Measurements from ENCODE around the gene ATN1.
"Not testable (repeated sequence)": the region's sequence is repeated elsewhere in the genome, so short reads cannot be mapped to it uniquely, and the experiment has no call there.

The ATN1 gene, protein sequence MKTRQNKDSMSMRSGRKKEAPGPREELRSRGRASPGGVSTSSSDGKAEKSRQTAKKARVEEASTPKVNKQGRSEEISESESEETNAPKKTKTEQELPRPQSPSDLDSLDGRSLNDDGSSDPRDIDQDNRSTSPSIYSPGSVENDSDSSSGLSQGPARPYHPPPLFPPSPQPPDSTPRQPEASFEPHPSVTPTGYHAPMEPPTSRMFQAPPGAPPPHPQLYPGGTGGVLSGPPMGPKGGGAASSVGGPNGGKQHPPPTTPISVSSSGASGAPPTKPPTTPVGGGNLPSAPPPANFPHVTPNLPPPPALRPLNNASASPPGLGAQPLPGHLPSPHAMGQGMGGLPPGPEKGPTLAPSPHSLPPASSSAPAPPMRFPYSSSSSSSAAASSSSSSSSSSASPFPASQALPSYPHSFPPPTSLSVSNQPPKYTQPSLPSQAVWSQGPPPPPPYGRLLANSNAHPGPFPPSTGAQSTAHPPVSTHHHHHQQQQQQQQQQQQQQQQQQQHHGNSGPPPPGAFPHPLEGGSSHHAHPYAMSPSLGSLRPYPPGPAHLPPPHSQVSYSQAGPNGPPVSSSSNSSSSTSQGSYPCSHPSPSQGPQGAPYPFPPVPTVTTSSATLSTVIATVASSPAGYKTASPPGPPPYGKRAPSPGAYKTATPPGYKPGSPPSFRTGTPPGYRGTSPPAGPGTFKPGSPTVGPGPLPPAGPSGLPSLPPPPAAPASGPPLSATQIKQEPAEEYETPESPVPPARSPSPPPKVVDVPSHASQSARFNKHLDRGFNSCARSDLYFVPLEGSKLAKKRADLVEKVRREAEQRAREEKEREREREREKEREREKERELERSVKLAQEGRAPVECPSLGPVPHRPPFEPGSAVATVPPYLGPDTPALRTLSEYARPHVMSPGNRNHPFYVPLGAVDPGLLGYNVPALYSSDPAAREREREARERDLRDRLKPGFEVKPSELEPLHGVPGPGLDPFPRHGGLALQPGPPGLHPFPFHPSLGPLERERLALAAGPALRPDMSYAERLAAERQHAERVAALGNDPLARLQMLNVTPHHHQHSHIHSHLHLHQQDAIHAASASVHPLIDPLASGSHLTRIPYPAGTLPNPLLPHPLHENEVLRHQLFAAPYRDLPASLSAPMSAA (N-terminal part only)

DNA sequence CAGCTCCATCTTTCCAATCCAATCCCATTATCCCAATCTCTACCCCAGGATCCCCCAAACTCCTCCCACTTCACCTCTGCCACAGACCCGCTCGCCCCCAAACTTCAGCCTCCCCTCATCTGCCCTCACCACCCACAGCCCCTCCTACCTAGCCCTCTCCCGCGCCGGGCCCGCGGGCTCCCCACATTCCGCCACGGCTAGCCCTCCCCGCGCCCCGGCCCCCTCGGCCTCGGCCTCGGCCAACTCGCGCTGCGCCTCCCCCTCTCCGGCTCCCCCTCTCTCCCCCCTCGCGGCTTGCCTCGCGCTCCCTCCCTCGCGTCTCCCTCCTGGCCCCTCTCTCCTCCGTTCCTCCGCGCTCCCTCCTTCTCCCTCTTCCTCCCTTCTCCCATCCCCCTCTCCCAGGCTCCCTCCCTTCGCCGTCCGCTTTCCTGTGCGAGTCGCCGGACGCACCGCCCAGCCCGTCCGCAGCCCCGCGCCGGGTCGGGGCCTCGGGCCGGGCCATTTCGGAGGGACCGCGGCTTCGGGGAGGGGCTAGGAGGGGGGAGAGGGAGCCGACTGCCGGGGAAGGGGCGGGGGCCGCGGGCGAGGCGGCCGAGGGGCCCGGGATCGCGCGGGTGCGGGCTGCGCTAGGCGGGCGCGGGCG is at the start of gene ATN1:
TSS of gene ATN1 (plus strand) at position 581 of the 643 bp plus-strand sequence. CDS start 6,043 bp downstream, outside the sequence.
- DNase-seq (ENCODE audit: low read depth in 1 of 2, low spot score in 1 of 2) = no peak

DNA sequence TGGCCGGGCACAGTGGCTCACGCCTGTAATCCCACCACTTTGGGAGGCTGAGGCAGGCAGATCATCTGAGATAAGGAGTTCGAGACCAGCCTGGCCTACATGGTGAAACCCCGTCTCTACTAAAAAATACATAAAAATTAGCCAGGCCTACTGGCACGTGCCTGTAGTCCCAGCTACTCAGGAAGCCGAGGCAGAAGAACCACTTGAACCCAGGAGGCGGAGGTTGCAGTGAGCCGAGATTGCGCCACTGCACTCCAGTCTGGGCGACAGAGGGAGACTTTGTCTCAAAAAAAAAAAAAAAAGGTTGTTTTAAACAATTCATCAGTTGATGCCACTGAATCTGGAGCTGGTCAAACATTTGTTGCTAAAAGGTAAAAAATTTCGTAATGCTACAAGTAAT is 47.9 kb upstream of the ATN1 start:
- not testable (repeated sequence) for DNase-seq (ENCODE audit: low read depth in 1 of 2, low spot score in 1 of 2)

DNA sequence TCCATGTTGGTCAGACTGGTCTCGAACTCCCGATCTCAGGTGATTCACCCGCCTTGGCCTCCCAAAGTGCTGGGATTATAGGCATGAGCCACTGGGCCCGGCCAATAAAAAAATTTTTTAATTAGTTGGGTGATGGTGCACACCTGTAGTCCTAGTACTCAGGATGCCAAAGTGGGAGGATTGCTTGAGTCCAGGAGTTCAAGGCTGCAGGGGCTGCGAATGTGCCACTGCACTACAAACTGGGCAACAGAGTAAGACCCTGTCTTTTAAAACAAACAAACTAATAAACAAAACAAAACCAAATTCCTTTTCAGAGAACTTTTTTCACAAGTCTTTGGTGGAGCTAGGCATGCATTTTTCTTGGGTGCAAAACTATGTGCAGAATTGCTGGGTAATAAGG is 44.5 kb upstream of the ATN1 start:
- no peak for DNase-seq (ENCODE audit: low read depth in 1 of 2, low spot score in 1 of 2)

DNA sequence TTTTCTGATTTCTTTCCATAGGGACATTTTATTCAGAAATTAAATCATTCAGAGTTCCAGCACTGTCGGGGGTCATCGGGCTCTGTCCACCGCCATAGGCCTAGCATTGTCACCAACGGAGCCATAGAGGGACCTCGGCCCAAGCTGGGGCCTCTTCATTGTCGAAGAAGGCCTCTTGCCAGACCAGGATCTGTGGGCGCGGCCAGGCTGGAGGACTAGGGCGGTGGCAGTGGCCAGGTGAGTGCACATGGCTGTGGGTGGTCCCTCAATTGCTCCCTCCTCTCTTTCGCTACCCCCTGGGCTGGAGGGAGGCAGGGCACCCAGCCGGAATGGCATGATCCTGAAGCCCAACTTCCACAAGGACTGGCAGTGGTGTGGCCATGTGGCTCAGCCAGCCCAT is 44.1 kb upstream of the ATN1 start:
- no peak for DNase-seq (ENCODE audit: low read depth in 1 of 2, low spot score in 1 of 2)

DNA sequence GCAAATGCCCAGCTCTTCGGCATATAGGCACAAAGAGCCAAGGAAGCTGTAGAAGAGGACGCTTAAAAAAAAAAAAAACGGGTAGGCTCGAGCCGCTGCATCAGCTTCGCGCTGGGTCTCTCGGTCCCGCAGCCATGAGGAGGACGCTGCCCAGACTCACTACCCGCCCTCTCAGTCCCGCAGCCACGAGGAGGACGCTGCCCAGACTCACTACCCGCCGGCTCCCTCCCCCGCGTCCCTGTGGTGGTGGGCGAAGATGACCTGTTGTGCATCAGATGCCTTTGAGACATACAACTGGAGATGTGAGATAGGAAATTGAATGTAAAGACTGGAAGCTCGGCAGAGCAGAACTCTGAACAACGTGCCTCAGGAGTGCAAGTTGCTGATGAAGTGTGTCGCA is 43.2 kb upstream of the ATN1 start:
- no peak for DNase-seq (ENCODE audit: low read depth in 1 of 2, low spot score in 1 of 2)

DNA sequence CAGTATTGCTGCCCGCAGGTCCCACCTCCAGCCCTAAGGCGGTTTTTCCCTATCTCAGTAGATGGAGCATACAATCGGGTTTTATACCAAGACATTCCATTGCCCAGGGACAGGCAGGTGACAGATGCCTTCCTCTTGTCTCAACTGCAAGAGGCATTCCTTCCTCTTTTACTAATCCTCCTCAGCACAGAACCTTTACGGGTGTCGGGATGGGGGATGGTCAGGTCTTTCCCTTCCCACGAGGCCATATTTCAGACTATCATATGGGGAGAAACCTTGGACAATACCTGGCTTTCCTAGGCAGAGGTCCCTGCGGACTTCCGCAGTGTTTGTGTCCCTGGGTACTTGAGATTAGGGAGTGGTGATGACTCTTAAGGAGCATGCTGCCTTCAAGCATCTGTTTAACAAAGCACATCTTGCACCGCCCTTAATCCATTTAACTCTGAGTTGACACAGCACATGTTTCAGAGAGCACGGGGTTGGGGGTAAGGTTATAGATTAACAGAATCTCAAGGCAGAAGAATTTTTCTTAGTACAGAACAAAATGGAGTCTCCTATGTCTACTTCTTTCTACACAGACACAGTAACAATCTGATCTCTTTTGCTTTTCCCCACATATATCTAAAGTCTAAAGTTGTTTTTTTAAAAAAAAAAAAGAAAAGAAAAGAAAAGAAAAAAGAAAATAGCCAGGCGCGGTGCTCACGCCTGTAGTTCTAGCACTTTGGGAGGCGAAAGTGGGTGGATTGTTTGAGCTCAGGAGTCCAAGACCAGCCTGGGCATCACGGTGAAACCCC is 41.4 kb upstream of the ATN1 start:
- DNase-seq (ENCODE audit: low read depth in 1 of 2, low spot score in 1 of 2) = not testable (repeated sequence)

DNA sequence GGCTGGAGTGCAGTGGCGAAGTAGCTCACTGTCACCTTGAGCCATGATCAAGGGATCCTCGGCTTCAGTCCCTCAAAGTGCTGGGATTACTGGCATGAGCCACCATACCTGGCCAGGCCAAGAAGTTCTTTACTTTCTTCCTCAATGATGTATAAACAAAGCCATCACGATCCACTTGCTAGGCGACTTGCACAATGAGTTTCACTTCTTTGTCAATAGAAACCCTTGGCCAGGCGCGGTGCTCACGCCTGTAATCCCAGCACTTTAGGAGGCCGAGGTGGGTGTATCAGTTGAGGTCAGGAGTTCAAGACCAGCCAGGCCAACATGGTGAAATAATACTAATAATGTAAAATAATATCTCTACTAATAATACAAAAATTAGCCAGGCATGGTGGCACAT is 40.3 kb upstream of the ATN1 start:
- no peak for DNase-seq (ENCODE audit: low read depth in 1 of 2, low spot score in 1 of 2)

DNA sequence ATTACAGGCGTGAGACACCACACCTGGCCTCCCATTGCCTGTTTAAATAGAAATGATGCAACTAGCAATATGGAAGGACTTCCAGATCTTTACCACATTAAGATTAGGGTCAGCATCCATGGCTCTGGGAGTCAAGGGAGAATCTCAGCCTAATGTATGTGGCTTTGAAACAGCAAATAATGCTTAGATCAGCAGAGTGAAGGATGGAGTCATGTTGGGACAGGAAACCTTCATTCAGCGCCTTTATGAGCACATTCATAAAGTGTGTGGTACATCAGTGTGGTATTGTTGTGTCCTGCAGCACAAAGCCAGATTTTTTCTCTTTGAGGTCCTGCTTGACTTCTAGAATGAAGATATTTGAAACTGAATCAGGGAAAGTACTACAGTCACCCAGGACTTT is 39.4 kb upstream of the ATN1 start:
- no peak for DNase-seq (ENCODE audit: low read depth in 1 of 2, low spot score in 1 of 2)

DNA sequence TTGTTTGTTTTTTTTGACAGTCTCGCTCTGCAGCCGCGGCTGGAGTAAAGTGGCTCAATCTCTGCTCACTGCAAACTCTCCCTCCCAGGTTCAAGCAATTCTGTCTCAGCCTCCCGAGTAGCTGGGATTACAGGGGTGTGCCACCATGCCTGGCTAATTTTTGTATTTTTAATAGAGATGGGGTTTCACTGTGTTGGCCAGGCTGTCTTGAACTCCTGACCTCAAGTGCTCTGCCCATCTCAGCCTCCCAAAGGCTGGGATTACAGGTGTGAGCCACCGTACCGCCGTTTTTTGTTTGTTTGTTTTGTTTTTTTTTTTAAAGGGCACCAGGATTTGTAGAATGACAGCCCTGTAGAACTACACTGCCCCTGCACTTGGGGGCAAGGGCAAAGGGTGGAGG is 39.0 kb upstream of the ATN1 start:
- not testable (repeated sequence) for DNase-seq (ENCODE audit: low read depth in 1 of 2, low spot score in 1 of 2)

DNA sequence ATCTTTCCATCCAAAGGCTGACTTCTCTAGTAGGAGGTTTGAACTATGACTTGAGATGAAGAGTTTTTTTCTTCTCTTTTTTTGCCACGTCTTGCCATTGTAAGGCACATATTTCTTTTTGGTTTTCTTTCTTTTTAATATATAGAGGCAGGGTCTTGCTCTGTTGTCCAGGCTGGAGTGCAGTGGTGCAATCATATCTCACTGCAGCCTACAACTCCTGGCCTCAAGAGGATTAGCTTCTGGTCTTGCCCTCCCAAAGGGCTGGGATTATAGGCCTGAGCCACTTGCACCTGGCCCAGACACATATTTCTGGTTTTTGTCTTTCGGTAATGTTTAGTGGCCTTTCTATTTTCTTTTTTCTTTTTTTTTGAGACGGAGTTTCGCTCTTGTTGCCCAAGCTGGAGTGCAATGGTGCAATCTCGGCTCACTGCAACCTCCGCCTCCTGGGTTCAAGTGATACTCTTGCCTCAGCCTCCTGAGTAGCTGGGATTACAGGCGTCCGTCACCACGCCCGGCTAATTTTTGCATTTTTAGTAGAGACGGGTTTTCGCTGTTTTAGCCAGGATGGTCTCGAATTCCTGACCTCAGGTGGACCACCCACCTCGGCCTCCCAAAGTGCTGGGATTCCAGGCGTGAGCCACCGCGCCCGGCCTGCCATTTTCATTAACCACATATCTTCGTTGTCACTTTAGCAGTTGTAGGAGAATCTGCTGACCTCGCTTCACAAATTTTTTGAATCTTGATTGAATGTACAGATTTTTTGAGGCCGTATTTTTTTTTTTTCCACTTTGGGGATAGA is 37.8 kb upstream of the ATN1 start:
- DNase-seq (ENCODE audit: low read depth in 1 of 2, low spot score in 1 of 2) = not testable (repeated sequence)

DNA sequence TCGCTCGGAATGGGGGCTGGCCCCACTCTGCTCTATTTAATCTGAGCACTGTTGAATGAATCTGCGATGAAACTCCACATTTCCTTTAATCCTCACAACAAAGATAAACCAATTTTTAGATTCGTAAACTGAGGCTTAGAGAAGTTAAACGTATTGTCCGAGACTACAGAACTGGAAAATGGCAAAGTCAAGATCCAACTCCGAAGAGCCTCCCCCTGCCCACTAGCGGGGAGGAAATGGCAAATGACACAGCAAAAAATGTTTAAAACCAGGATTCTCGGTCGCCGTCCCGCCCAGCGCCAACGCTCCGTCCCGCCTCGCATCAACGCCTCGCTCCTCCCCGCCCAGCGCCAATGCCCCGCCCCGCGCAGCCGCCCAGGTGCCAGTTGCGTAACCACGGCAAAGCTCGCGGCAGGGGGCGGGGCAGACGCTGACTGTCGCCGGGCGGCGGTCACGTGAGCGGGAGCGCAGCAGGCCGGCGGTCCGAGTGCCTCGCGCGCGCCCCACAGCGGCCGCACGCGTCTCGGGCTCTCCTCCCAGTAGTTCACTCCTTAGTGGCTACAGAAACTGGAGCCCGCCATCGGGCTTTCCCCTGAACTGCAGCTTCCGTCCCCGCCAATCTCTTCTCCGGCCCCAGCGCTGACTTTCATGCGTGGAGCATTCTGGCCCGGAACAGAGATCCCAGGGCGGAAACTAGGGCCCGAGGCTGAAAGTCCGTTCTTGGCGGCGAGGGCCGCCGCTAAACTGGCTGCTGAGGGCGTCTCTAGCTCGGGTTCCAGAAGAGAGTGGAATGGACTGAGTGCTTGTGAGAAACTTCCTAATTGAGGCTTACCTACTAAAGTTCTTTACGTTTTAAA is 36.7 kb upstream of the ATN1 start:
- peak; percentile 97 to 98 for DNase-seq (ENCODE audit: low read depth in 1 of 2, low spot score in 1 of 2)

DNA sequence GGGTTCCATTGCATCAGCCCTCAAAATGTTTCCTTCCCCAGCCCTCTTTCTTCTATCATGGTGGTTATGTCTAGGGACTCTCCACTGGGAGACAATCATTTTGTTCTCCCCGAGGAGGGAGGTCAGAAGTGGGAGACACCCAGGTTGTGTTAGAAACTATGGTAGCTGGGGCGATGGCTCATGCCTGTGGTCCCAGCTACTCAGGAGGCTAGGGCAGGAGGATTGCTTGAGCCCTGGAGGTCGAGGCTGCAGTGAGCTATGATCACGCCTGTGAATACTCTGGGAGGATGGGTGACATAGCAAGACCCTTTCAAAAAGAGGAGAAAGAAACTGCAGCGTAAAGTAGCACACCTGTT is 36.1 kb upstream of the ATN1 start:
- DNase-seq (ENCODE audit: low read depth in 1 of 2, low spot score in 1 of 2) = no peak

DNA sequence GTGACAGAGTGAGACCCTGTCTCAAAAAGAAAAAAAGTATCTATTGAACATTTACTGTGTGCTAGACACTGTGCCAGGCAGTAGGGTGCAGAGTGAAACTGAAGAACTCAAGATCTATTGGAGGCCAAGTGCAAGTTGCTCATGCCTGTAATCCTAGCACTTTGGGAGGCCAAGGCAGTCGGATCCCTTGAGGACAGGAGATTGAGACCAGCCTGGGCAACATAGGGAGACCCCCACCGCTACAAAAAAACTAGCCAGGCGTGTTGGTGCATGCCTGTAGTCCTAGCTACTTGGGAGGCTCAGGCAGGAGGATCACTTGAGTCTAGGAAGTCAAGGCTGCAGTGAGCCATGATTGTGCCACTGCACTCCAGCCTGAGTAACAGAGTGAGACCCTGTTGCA is 35.1 kb upstream of the ATN1 start:
- DNase-seq (ENCODE audit: low read depth in 1 of 2, low spot score in 1 of 2) = not testable (repeated sequence)

DNA sequence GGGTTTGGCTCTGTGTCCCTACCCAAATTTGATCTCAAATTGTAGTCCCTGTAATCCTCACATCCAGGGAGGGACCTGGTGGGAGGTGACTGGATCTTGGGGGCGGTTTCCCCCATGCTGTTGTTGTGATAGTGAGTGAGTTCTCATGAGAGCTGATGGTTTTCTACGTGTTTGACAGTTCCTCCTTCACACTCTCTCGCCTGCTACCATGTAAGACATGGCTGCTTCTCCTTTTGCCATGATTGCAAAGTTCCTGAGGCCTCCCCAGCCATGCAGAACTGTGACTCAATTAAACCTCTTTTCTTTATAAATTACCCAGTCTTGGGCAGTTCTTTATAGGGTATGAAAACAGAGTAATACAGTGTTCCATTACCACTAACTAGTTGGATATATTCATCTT is 33.4 kb upstream of the ATN1 start:
- no peak for DNase-seq (ENCODE audit: low read depth in 1 of 2, low spot score in 1 of 2)

DNA sequence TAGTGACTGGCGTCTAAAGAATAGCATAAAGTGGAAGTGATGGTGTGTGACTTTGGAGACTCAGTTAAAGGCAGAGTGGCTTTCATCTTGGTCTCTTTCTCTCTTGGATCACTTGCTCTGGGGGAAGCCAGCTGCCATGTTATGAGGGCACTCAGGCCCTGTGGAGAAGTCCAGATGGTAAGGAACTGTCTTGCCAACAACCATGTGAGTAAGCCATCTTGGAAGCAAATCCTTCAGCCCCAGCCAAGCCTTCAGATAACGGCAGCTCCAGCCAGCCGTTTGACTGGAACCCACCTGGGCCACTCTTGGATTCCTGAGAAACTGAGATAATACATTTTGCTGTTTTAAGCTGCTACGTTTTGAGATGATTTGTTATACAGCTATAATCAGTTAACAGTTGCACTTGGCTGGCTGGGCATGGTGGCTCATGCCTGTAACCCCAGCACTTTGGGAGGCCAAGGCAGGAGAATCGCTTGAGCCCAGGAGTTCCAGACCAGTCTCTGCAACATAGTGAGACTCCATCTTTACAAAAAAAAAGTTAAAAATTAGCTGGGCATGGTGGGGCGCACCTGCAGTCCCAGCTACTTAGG is 30.8 kb upstream of the ATN1 start:
- DNase-seq (ENCODE audit: low read depth in 1 of 2, low spot score in 1 of 2) = no peak

DNA sequence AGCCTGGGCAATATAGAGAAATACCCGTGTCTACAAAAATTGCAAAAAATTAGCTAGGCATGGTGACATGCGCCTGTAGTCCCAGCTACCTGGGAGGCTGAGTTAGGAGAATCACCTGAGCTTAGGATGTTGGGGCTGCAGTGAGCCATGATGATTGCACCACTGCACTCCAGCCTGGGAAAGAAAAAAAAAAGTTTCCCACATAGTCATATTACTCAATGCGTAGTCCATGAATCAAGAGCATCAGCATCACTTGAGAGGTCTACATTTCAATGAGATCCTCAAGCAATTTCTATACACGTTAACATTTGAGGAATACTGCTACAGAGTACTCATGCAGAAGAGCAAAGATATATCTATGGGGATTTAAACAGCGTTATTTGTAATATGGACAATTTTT is 28.3 kb upstream of the ATN1 start:
- no peak for DNase-seq (ENCODE audit: low read depth in 1 of 2, low spot score in 1 of 2)

DNA sequence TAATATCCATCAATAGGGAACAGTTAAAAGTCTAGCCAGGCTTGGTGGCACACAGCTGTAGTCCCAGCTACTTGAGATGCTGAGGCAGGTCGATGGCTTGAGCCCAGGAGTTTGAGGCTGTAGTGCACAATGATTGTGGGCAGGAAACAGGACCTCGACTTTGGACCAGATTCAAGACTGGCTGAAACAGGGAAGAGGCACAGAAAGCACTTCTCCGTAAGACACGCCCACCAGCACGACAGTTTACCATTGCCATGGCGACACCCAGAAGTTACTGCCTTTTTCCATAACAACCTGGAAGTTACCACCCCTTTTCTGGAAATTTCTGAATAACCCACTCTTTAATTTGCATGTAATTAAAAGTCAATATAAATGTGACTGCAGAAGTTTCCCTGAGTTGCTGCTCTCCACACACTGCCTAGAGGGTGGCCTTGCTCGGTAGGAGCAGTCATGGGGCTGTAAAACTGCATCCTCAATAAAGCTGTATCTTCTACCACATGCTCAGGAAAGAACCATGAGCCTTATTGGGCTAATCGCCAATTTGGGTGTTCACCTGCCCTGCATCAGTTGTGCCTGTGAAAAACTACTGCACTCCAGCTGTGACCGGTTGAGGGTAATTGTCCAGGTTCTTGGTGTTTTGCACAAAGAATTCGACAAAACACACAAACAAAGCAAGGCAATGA is 27.8 kb upstream of the ATN1 start:
- no peak for DNase-seq (ENCODE audit: low read depth in 1 of 2, low spot score in 1 of 2)

DNA sequence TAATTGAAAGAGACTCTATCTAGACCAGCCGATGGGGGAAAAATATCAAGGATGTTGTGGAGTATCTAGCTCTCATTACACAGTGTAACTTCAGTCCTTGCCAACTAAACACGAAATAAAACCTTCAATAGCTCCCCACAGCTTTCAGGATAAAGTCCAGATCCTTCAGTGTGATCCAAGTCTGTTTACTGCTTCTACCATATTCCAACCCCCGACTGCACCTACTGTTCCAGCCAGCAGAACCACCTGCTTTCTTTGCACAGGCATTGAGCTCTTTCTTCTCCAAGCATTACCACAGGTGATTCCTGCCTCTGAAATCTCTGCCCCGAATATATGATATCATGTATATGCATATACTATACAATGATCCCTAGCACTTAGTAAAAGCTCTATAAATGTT is 25.3 kb upstream of the ATN1 start:
- no peak for DNase-seq (ENCODE audit: low read depth in 1 of 2, low spot score in 1 of 2)

All from activated CD4-positive, alpha-beta T cell treated with anti-CD3 and anti-CD28 coated beads, Interleukin-2, amount 50 U/mL, for 24 hours (primary cell).